Sigmoid colon (tissue), 4 donors: Measurements from ENCODE around the gene PUS1.
"Not testable (repeated sequence)": the region's sequence is repeated elsewhere in the genome, so short reads cannot be mapped to it uniquely, and the experiment has no call there.

ENCODE experiments used
- POLR2A ChIP-seq, 2 donors: fragments of 450-650 bp; IDR thresholded peaks; one replicate each; pipeline ENCODE4 v1.6.1; 2016; ENCODE audit warnings: antibody characterized with exemption in 2 of 2, mild to moderate bottlenecking in 2 of 2, moderate library complexity in 2 of 2
- POLR2AphosphoS5 ChIP-seq, 4 donors: sonication (generic); formaldehyde crosslinking; IDR thresholded peaks; one replicate each; pipeline ENCODE4 v1.6.1; 2017; ENCODE audit warnings: antibody characterized with exemption in 4 of 4
- TF ChIP-seq, protein P1 (sequence below), 4 experiments: fragments of 450-650 bp in 3 of 4; fragments of 200-600 bp in 1 of 4; IDR thresholded peaks; one replicate each; pipeline ENCODE4 v1.5.1; 2016 to 2019; ENCODE audit warnings: antibody characterized with exemption in 4 of 4, mild to moderate bottlenecking in 3 of 4, moderate library complexity in 2 of 4

DNA sequence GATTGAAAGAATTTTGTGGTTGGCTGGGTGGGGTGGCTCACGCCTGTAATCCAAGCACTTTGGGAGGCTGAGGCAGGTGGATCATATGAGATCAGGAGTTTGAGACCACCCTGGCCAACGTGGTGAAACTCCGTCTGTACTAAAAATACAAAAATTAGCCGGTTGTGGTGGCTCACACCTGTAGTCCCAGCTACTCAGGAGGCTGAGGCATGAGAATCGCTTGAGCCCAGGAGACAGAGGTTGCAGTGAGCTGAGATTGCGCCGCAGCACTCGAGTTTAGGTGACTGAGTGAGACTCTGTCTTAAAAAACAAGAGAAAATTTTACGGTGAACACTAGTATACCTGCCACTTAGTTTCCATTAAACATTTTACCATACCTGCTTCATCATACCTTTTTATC, 24.7 kb downstream of the PUS1 start:
- TF ChIP-seq POLR2A, POLR2AphosphoS5 (IDR thresholded peaks at IDR 0.05): not testable (repeated sequence)
- TF ChIP-seq, protein P1, sequence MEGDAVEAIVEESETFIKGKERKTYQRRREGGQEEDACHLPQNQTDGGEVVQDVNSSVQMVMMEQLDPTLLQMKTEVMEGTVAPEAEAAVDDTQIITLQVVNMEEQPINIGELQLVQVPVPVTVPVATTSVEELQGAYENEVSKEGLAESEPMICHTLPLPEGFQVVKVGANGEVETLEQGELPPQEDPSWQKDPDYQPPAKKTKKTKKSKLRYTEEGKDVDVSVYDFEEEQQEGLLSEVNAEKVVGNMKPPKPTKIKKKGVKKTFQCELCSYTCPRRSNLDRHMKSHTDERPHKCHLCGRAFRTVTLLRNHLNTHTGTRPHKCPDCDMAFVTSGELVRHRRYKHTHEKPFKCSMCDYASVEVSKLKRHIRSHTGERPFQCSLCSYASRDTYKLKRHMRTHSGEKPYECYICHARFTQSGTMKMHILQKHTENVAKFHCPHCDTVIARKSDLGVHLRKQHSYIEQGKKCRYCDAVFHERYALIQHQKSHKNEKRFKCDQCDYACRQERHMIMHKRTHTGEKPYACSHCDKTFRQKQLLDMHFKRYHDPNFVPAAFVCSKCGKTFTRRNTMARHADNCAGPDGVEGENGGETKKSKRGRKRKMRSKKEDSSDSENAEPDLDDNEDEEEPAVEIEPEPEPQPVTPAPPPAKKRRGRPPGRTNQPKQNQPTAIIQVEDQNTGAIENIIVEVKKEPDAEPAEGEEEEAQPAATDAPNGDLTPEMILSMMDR (IDR thresholded peaks at IDR 0.05), result not testable (repeated sequence)
